HG03095 (cell line): ENCODE measurements around the gene RAB27A.

Experiments
- ATAC-seq: cut with Tn5 transposase; IDR thresholded peaks from one replicate; pipeline ENCODE4 v1.9.1; 2021; ENCODE audit warnings: moderate library complexity; ENCODE audit not compliant: unreplicated experiment

The RAB27A gene

GRCh38 chr15:55230051-55230670 lies 59.5 kb downstream of the RAB27A start:
- ATAC-seq = no peak

GRCh38 chr15:55226127-55226526 lies 63.5 kb downstream of the RAB27A start:
- ATAC-seq = no peak

GRCh38 chr15:55224892-55225291 lies 64.7 kb downstream of the RAB27A start:
- ATAC-seq = no peak

GRCh38 chr15:55222588-55222987 lies 67.0 kb downstream of the RAB27A start:
- ATAC-seq = peak; percentile 57

GRCh38 chr15:55221090-55222011 lies 68.3 kb downstream of the RAB27A start:
- ATAC-seq = peak; percentile 54

- ATAC-seq = no peak
Measured at GRCh38 chr15:55220606-55221005, 69.0 kb downstream of the RAB27A start.

DNA sequence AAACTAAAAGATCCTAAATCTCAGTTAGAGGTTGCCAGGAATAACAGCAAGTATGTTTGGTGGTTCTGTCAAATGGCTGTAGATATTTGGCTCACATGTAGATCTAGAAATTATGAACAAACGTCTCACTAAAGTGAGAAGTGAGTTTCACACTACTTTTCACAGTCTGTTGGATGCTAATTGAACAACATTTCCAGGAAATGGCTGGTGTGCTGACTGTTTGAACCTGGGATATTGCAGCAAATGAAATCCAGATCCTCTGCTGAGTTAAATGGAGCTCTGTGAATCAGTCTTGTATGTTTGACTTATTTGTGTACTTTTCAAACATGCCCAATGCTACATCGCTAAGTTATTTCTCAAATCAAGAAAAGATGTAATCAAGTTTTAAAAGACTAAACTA lies 71.6 kb downstream of the RAB27A start:
- no peak for ATAC-seq

- ATAC-seq = no peak
Measured at GRCh38 chr15:55204464-55204863, 85.1 kb downstream of the RAB27A start.

DNA sequence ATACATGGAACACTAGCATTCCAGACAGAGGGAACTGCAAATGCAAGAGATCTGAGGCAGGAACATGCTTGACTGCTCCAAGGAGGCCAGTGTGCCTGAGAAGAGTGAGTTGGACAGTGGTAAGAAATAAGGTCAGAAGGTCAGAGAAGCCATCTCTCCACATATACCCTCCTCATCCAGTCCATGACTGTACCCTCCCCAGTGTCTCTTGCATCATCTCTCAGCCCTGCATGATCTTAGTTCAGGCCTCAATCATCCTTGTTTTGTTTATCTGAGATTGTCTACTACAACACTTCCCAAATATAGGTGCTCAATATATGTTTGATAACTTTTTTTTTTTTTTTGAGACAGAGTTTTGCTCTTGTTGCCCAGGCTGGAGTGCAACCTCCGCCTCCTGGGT lies 87.4 kb downstream of the RAB27A start:
- ATAC-seq = no peak

DNA sequence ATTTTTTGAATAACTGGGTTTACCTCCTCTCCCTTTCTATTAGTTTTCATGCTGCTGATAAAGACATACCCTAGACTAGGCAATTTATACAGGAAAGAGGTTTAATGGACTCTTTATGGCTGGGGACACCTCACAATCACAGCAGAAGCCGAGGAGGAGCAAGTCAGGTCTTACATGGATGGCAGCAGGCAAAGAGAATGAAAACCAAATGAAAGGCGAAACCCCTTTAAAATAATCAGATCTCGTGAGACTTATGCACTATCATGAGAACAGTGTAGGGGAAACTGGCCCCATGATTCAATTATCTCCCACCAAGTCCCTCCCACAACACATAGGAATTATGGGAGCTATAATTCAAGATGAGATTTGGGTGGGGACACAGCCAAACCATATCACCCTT lies 90.9 kb downstream of the RAB27A start:
- no peak for ATAC-seq

- ATAC-seq = no peak
Measured at GRCh38 chr15:55197719-55198118, 91.9 kb downstream of the RAB27A start.

- ATAC-seq = peak; percentile 11
Measured at GRCh38 chr15:55197362-55197705, 92.3 kb downstream of the RAB27A start.

GRCh38 chr15:55196458-55197361 lies 92.9 kb downstream of the RAB27A start, which contains the start of gene RSL24D1:
Gene RSL24D1, minus strand, starts transcription at chr15:55196941. Its CDS starts 51 bp downstream, at chr15:55196890.
- peak; percentile 95 for ATAC-seq

DNA sequence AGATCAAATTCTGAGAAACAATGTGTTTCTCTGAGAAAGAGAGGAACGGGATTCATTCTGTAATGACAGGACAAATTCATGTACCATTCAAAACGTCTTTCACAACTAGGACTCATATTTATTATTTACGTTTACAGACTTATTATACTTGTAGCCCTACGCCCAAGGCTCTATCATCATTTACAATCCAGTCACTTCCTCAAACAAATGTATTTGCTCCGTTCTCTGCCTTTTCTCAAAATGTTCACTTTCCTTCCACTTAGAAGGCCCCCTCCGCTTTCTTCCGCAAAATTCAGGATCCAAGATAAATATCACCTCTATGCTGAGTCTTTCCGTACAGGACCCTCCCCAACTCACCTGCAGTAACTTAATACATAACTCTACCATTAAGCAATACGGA lies 93.6 kb downstream of the RAB27A start:
- no peak for ATAC-seq

- ATAC-seq = no peak
Measured at GRCh38 chr15:55194256-55194655, 95.4 kb downstream of the RAB27A start.

GRCh38 chr15:55186331-55186730 lies 103.3 kb downstream of the RAB27A start:
- no peak for ATAC-seq

DNA sequence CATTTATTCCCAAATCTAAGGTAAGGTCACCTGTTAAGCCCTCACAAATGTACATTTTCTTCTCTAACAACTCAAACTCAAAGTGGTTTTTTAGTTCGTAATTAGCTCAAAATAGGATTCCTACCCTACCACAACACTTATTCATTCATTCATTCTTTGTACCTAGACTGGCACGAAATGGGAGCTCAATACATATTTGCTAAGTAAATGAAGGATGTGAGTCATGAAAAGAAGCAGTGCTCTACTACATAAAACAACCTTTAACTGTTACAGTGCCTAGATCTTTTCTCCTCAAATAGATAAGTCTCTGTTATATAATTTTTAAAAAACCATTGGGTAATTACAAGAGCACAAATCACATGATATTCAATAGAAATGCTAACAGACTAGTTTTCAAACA lies 105.9 kb downstream of the RAB27A start:
- no peak for ATAC-seq

- no peak for ATAC-seq
Measured at GRCh38 chr15:55179141-55179540, 110.5 kb downstream of the RAB27A start.

GRCh38 chr15:55170361-55170760 lies 119.3 kb downstream of the RAB27A start:
- no peak for ATAC-seq

DNA sequence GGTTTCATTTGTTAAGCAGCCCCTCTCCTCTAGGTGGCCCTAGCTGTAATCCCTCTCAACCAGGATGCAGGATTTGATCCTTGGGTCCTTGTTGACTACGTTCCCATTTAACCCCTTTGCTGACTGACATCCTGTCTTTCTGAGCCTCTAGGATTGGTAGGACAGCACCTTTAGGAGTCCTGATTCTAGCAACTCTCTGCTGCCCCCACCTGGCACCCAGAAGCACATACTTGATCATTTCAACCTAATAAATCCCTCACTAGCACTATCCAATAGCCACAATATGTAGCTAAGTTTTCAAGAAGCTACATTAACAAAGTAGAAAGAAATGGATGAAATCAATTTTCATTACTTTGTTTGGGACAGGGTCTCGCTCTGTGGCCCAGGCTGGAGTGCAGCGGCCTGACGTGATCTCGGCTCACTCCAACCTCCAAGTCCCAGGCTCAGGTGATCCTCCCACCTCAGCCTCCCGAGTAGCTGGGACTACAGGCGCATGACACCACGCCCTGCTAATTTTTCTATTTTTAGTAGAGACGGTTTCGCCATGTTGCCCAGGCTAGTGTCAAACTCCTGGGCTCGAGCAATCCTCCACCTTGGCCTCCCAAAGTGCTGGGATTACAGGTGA lies 121.2 kb downstream of the RAB27A start:
- ATAC-seq = peak; percentile 87

DNA sequence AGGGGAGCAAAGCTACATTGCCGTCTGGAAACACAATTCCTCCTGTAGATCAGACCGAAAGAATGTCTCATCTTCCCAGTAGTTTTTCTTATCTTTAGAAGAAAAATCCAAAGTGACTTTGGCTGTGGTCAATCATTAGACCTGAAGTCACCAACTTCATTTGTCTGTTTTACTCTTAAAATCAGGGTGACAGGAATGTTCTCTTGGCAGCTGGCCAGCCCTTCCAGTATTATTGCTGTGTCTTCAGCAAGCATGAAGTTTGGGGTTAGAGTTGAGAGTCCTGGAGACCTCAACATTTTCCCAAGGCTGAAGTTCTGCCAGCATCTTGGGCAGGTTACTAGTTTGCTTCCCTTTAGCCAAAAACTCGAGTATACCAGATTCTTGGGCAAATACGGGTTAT lies 125.3 kb downstream of the RAB27A start:
- no peak for ATAC-seq
